H1 (cell line): Measurements from ENCODE around the gene HDAC11. TPM values are rescaled to one million over a fixed set of nuclear protein-coding genes. Genes with fewer than 3 reads are reported as not detected.

Experiments
- CTCF ChIA-PET: fragments of 300-600 bp; sonication (Branson Sonifier 250); formaldehyde crosslinking; loops from one replicate; lab custom pipeline; 2021; ENCODE audit not compliant: partially characterized antibody; lab: Charles Lee
- POLR2A ChIA-PET: fragments of 300-600 bp; sonication (Branson Sonifier 250); formaldehyde crosslinking; loops from one replicate; lab custom pipeline; 2021; ENCODE audit warnings: inconsistent platforms; ENCODE audit not compliant: partially characterized antibody; lab: Charles Lee
- DNase-seq, 2 experiments: peaks; one replicate each; pipeline versions ENCODE4 v3.0.0 to v3.0.0-alpha.2; 2010 to 2022; ENCODE audit warnings: low spot score in 2 of 2, low read depth in 1 of 2, mixed read lengths in 1 of 2
- FAIRE-seq: peaks from 2 replicates; lab custom pipeline; 2011; peaks lifted over from hg19 to GRCh38; lab: Jason Lieb, UNC
- H2AFZ ChIP-seq: 2 replicates; pipeline ENCODE4 v1.8.1; 2012; ENCODE audit warnings: low read length, inconsistent platforms
- H2AK5ac ChIP-seq: 2 replicates; pipeline ENCODE4 v1.6.1; 2013; ENCODE audit warnings: low read depth, low read length
- H2BK120ac ChIP-seq: replicated peaks from 2 replicates; pipeline ENCODE3; 2013; ENCODE audit warnings: low read depth, low read length, inconsistent platforms
- H2BK12ac ChIP-seq: 2 replicates; pipeline ENCODE4 v1.6.1; 2013; ENCODE audit warnings: low read depth, low read length
- H2BK15ac ChIP-seq: 2 replicates; pipeline ENCODE4 v1.6.1; 2013; ENCODE audit warnings: low read length
- H2BK20ac ChIP-seq: 2 replicates; pipeline ENCODE4 v1.6.1; 2013; ENCODE audit warnings: low read length
- H2BK5ac ChIP-seq: 2 replicates; pipeline ENCODE4 v1.6.1; 2013; ENCODE audit warnings: low read depth, low read length
- H3K14ac ChIP-seq: 2 replicates; pipeline ENCODE4 v1.6.1; 2013; ENCODE audit warnings: inconsistent platforms; ENCODE audit not compliant: insufficient read length
- H3K18ac ChIP-seq: 2 replicates; pipeline ENCODE4 v1.6.1; 2013; ENCODE audit warnings: low read length; ENCODE audit errors: extremely low read depth
- H3K23ac ChIP-seq: 2 replicates; pipeline ENCODE4 v1.6.1; 2013; ENCODE audit warnings: inconsistent platforms; ENCODE audit not compliant: insufficient read length
- H3K23me2 ChIP-seq: 2 replicates; pipeline ENCODE4 v1.6.1; 2013; ENCODE audit warnings: low read depth, low read length
- H3K27ac ChIP-seq: 2 replicates; pipeline ENCODE4 v1.6.1; 2011; ENCODE audit warnings: low read depth, low read length, inconsistent platforms
- H3K27me3 ChIP-seq, 4 experiments: replicated peaks in 1 of 4; 1 replicate in 1 of 4; 2 replicates in 3 of 4; pipeline versions ENCODE4 v1.6.1 to v1.8.1; 2011 to 2013; ENCODE audit warnings: low read length in 3 of 4, mild to moderate bottlenecking in 3 of 4, inconsistent platforms in 2 of 4, mixed read lengths in 2 of 4, moderate library complexity in 1 of 4; ENCODE audit not compliant: control insufficient read depth in 3 of 4, insufficient read depth in 3 of 4; ENCODE audit errors: extremely low read depth in 1 of 4
- H3K36me3 ChIP-seq, 4 experiments: 2 replicates each; pipeline versions ENCODE4 v1.6.1 to v1.8.1; 2011 to 2013; ENCODE audit warnings: mild to moderate bottlenecking in 4 of 4, low read length in 3 of 4, moderate library complexity in 2 of 4, control low read depth in 1 of 4, inconsistent platforms in 1 of 4; ENCODE audit not compliant: insufficient read depth in 4 of 4, control insufficient read depth in 2 of 4
- H3K4ac ChIP-seq: replicated peaks from 2 replicates; pipeline ENCODE3; 2013; ENCODE audit warnings: low read length, low read depth, mixed read lengths, inconsistent platforms; ENCODE audit not compliant: insufficient read length
- H3K4me1 ChIP-seq, 4 experiments: replicated peaks in 1 of 4; 1 replicate in 1 of 4; 2 replicates in 3 of 4; pipeline versions ENCODE4 v1.6.1 to v1.8.1; 2011 to 2013; ENCODE audit warnings: low read length in 3 of 4, inconsistent platforms in 2 of 4, mixed read lengths in 1 of 4; ENCODE audit not compliant: insufficient read depth in 4 of 4, control insufficient read depth in 3 of 4
- H3K4me2 ChIP-seq, 2 experiments: 2 replicates each; pipeline versions ENCODE4 v1.6.1 to v1.8.1; 2011 to 2013; ENCODE audit warnings: low read depth in 2 of 2, low read length in 2 of 2, control low read depth in 1 of 2, inconsistent platforms in 1 of 2, mild to moderate bottlenecking in 1 of 2; ENCODE audit not compliant: insufficient read depth in 1 of 2
- H3K4me3 ChIP-seq, 4 experiments: fragments of 200-600, 300-600 bp in 1 of 4; sonication (generic), shearing (Covaris generic), sonication (Bioruptor Twin) in 1 of 4; 2 replicates each; pipeline versions ENCODE4 v1.5.1 to v1.8.1; 2011 to 2016; ENCODE audit warnings: low read length in 4 of 4, low read depth in 3 of 4, control low read depth in 2 of 4, inconsistent platforms in 2 of 4, mild to moderate bottlenecking in 2 of 4, mixed read lengths in 1 of 4, moderate library complexity in 1 of 4; ENCODE audit not compliant: insufficient read depth in 2 of 4; ENCODE audit errors: extremely low read depth in 1 of 4
- H3K56ac ChIP-seq: replicated peaks from 2 replicates; pipeline ENCODE3; 2013; ENCODE audit warnings: low read depth, mild to moderate bottlenecking, mixed read lengths, low read length, inconsistent platforms; ENCODE audit not compliant: insufficient read length
- H3K79me1 ChIP-seq: 2 replicates; pipeline ENCODE4 v1.6.1; 2013; ENCODE audit warnings: low read depth, low read length, control low read depth
- H3K79me2 ChIP-seq, 2 experiments: 2 replicates each; pipeline versions ENCODE4 v1.6.1 to v1.8.1; 2012 to 2013; ENCODE audit warnings: low read length in 2 of 2, mild to moderate bottlenecking in 2 of 2, inconsistent platforms in 1 of 2; ENCODE audit not compliant: insufficient read depth in 2 of 2, control insufficient read depth in 1 of 2
- H3K9ac ChIP-seq, 4 experiments: replicated peaks in 1 of 4; 1 replicate in 1 of 4; 2 replicates in 3 of 4; pipeline versions ENCODE4 v1.6.1 to v1.8.1; 2011 to 2013; ENCODE audit warnings: low read depth in 3 of 4, low read length in 3 of 4, control low read depth in 2 of 4, mild to moderate bottlenecking in 2 of 4, moderate library complexity in 2 of 4, inconsistent platforms in 1 of 4; ENCODE audit errors: extremely low read depth in 1 of 4
- H3K9me3 ChIP-seq, 2 experiments: 2 replicates each; pipeline versions ENCODE4 v1.6.1 to v1.8.1; 2012 to 2013; ENCODE audit warnings: mild to moderate bottlenecking in 2 of 2, moderate library complexity in 2 of 2, control low read depth in 1 of 2, inconsistent platforms in 1 of 2, low read depth in 1 of 2, low read length in 1 of 2, mixed read lengths in 1 of 2; ENCODE audit not compliant: insufficient read depth in 2 of 2
- H4K20me1 ChIP-seq, 2 experiments: replicated peaks in 1 of 2; 2 replicates each; pipeline versions ENCODE3 to v1.8.1; 2011 to 2013; ENCODE audit warnings: inconsistent platforms in 2 of 2, low read length in 2 of 2, mild to moderate bottlenecking in 1 of 2; ENCODE audit not compliant: insufficient read depth in 2 of 2, control insufficient read depth in 1 of 2
- H4K5ac ChIP-seq: 2 replicates; pipeline ENCODE4 v1.6.1; 2013; ENCODE audit warnings: low read length, low read depth, mixed read lengths, inconsistent platforms; ENCODE audit not compliant: insufficient read length
- H4K8ac ChIP-seq: 2 replicates; pipeline ENCODE4 v1.8.0; 2013; ENCODE audit warnings: mild to moderate bottlenecking, moderate library complexity, low read length, inconsistent platforms; ENCODE audit not compliant: insufficient read depth; ENCODE audit errors: extremely low read depth
- H4K91ac ChIP-seq: replicated peaks from 2 replicates; pipeline ENCODE3; 2013; ENCODE audit warnings: low read length, mixed read lengths, inconsistent platforms; ENCODE audit not compliant: insufficient read length
- CTCF ChIP-seq, 3 experiments: IDR thresholded peaks; 1 replicate in 2 of 3; 2 replicates in 1 of 3; pipeline versions ENCODE4 v1.5.1 to v1.6.1; 2011; ENCODE audit warnings: low read length in 3 of 3, mild to moderate bottlenecking in 3 of 3, inconsistent platforms in 2 of 3, low read depth in 1 of 3, moderate library complexity in 1 of 3; ENCODE audit not compliant: insufficient read depth in 1 of 3; ENCODE audit errors: control extremely low read depth in 1 of 3
- HDAC2 ChIP-seq, 2 experiments: fragments of 300-600 bp in 1 of 2; sonication (generic) in 1 of 2; IDR thresholded peaks; 2 replicates each; pipeline ENCODE4 v1.6.1; 2011 to 2012; ENCODE audit warnings: low read depth in 2 of 2, low read length in 2 of 2, mild to moderate bottlenecking in 2 of 2, moderate library complexity in 2 of 2, borderline replicate concordance in 1 of 2, inconsistent platforms in 1 of 2
- KDM1A ChIP-seq: fragments of 200-600, 300-600 bp; sonication (generic); IDR thresholded peaks from 2 replicates; pipeline ENCODE4 v1.7.1; 2016; ENCODE audit warnings: mild to moderate bottlenecking, low read length, borderline replicate concordance
- PHF8 ChIP-seq: fragments of 200-600 bp; sonication (generic); conservative IDR thresholded peaks from 2 replicates; pipeline ENCODE4 v1.7.1; 2012; ENCODE audit warnings: low read depth, mild to moderate bottlenecking, inconsistent platforms, low read length, moderate library complexity
- POLR2AphosphoS5 ChIP-seq: IDR thresholded peaks from 2 replicates; pipeline ENCODE4 v1.6.1; 2011; ENCODE audit warnings: low read depth, low read length
- SIX5 ChIP-seq: IDR thresholded peaks from 2 replicates; pipeline ENCODE4 v1.6.1; 2011; ENCODE audit warnings: mild to moderate bottlenecking, low read depth, low read length
- TAF7 ChIP-seq: optimal IDR thresholded peaks from 2 replicates; pipeline ENCODE3; 2011; ENCODE audit warnings: low read depth, mild to moderate bottlenecking, inconsistent platforms, low read length, moderate library complexity, borderline replicate concordance
- WGBS, 2 experiments: shearing (Covaris generic) in 1 of 2; methylation state at CpG; one replicate each; pipeline versions ENCODE4 v1.1.6 to v1.1.7; 2013 to 2015; ENCODE audit warnings: low lambda C conversion rate in 2 of 2, mixed read lengths in 2 of 2, inconsistent platforms in 1 of 2, low coverage in 1 of 2, missing lambda C conversion rate in 1 of 2; ENCODE audit not compliant: insufficient replicate concordance in 2 of 2, insufficient coverage in 1 of 2, insufficient read length in 1 of 2; ENCODE audit errors: extremely low coverage in 1 of 2, missing lambda C conversion rate in 1 of 2; 5-methylcytosine and 5-hydroxymethylcytosine counted together
- polyA plus RNA-seq, 7 experiments: library from polyadenylated mRNA; depleted of rRNA in 3 of 7; stranded (reverse) in 5 of 7; unstranded in 2 of 7; fragments of >200 nt in 5 of 7; fragments of 200-250 nt in 2 of 7; gene quantifications; 1 replicate in 5 of 7; 2 replicates in 1 of 7; 4 replicates in 1 of 7; pipeline versions ENCODE4 v1.2.1 to v1.2.3, GENCODE V29; 2011 to 2013; ENCODE audit warnings: missing spikeins in 2 of 7, mixed read lengths in 2 of 7
- total RNA-seq: library from RNA; stranded (reverse); fragmentation: NEBNext Ultra II Directional; extraction: Animal tissue kit (Norgen Biotek cat#: 25700); gene quantifications from 2 replicates; pipeline ENCODE4 v1.2.1, GENCODE V29; 2021

HDAC11 gene
- total and polyA plus RNA-seq, 2 of the 8 experiments (the other 6 are each of a cell fraction or from before 2014, with no cell fraction given), result 6.8 to 7.4 TPM

GRCh38 chr3:13547591-13548371 lies 67.7 kb downstream of the HDAC11 start:
- Histone ChIP-seq H2BK15ac (no peak overlapping the region), H3K56ac (no peak overlapping the region), H3K4ac (peak overlapping the region; percentile 54), H3K14ac (no peak overlapping the region), H4K8ac (no peak overlapping the region), H3K79me1 (0 out of 2 replicates have a peak, but pooled peaks cover 2% of the 10 kb centered on the region), H3K23ac (no peak overlapping the region), H3K4me2 (peak overlapping the region; percentile 18 to 66; a peak in 1 of 4 replicates), H3K23me2 (peaks cover 2% of the 10 kb centered on the region; the same call in 1 of the 2 replicates), H3K18ac (no peak overlapping the region), H3K79me2 (no peaks in the 10 kb centered on the region), H2AK5ac (peak overlapping the region; percentile 2; the same call in 1 of the 2 replicates), H3K27ac (no peak overlapping the region), H2BK5ac (peak overlapping the region; percentile 35; the same call in 1 of the 2 replicates), H4K91ac (peak overlapping the region; percentile 44), H3K9ac (no peak overlapping the region), H2BK120ac (no peak overlapping the region), H2BK20ac (peak overlapping the region; percentile 44; the same call in 1 of the 2 replicates), H3K36me3 (no peaks in the 10 kb centered on the region), H4K5ac (no peak overlapping the region), H4K20me1 (peaks cover 0 to 2% of the 10 kb centered on the region in 2 experiments), H2AFZ (no peak overlapping the region), H3K4me1 (peaks cover 0 to 30% (median 11%) of the 10 kb centered on the region in 4 experiments; a peak in 6 of 7 replicates), H2BK12ac (peak overlapping the region; percentile 88; the same call in 1 of the 2 replicates), H3K4me3 (no peak overlapping the region), H3K9me3 (no peaks in the 10 kb centered on the region), H3K27me3 (peaks cover 0 to 22% (median 18%) of the 10 kb centered on the region in 4 experiments; a peak in 6 of 7 replicates)
- CTCF ChIA-PET, result interaction anchor here (0.6 to 51.2 kb wide), 9 partner anchors 9 to 343 kb away, joined by 3 to 856 read pairs (median 4); no protein-coding TSS in a partner anchor
- POLR2A ChIA-PET, result interaction anchor here (0.9 to 1.7 kb wide), 2 partner anchors 8 to 85 kb away, joined by 3 to 7 read pairs; no protein-coding TSS in a partner anchor
- WGBS, 2 experiments, result 77% methylated on average over 10 of the region's 10 CpGs; no CpG with 5 or more reads in 1 of the 2 experiments
- TF ChIP-seq PHF8 (no peak), HDAC2 (IDR thresholded peaks at IDR 0.05; ENCODE audit: borderline replicate concordance in 1 of 2, low read depth in 2 of 2, low read length in 2 of 2) (peak in 1 of 2 experiments; percentile 39; a peak in 1 of 4 replicates), POLR2AphosphoS5 (no peak), CTCF (IDR thresholded peaks at IDR 0.05; ENCODE audit: control extremely low read depth in 1 of 3, insufficient read depth in 1 of 3, low read depth in 1 of 3, low read length in 3 of 3) (peak in 1 of 3 experiments; percentile 1; a peak in 1 of 4 replicates), KDM1A (peak; percentile 78), SIX5 (no peak), TAF7 (no peak)
- DNase-seq (no peak), FAIRE-seq (no peak)
